ENCODE results near the gene TASL.

DNA sequence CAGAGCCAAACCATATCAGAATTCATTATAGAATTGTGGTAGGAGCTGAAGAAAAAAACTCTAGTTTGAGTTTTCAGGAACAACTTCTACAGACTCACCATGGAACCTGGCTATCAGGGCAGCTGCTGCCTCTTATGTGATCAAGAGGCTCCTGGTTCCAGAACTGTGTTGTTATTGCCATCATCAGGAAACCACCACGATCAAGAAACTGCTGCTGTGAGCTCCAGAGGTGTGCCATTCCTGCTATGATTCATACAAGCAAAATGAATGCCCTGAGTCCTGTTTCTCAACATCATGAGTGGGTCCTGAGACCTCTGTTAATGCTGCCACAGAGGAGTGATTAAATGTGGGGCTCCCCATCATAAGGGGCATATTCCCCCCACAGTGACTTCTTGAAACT is 43.7 kb downstream of the TASL start:
- TF ChIP-seq, protein P1, sequence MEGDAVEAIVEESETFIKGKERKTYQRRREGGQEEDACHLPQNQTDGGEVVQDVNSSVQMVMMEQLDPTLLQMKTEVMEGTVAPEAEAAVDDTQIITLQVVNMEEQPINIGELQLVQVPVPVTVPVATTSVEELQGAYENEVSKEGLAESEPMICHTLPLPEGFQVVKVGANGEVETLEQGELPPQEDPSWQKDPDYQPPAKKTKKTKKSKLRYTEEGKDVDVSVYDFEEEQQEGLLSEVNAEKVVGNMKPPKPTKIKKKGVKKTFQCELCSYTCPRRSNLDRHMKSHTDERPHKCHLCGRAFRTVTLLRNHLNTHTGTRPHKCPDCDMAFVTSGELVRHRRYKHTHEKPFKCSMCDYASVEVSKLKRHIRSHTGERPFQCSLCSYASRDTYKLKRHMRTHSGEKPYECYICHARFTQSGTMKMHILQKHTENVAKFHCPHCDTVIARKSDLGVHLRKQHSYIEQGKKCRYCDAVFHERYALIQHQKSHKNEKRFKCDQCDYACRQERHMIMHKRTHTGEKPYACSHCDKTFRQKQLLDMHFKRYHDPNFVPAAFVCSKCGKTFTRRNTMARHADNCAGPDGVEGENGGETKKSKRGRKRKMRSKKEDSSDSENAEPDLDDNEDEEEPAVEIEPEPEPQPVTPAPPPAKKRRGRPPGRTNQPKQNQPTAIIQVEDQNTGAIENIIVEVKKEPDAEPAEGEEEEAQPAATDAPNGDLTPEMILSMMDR (conservative IDR thresholded peaks at IDR 0.05 in 1 of 2, IDR thresholded peaks at IDR 0.05 in 1 of 2; ENCODE audit: extremely low read depth in 1 of 2, insufficient read depth in 1 of 2, low read depth in 1 of 2, low read length in 2 of 2), result no peak
- no peak for TF ChIP-seq EZH2 (IDR thresholded peaks at IDR 0.05; ENCODE audit: borderline replicate concordance, low read length)

All from mammary epithelial cell (primary cell).